AG04449 (cell line): Measurements from ENCODE around the gene KRTAP22-2.

Experiments used
- CTCF ChIA-PET: fragments of 350-600 bp; formaldehyde crosslinking; extraction: SDS; loops from one replicate; lab custom pipeline; 2021; ENCODE audit warnings: antibody characterized with exemption; lab: Yijun Ruan, JAX
- POLR2A ChIA-PET: fragments of 400-600, 350-600 bp; formaldehyde crosslinking; extraction: SDS; loops from one replicate; lab custom pipeline; 2020; ENCODE audit warnings: antibody characterized with exemption, inconsistent platforms; lab: Yijun Ruan, JAX
- DNase-seq: peaks from one replicate; pipeline ENCODE4 v3.0.0-alpha.2; 2010; ENCODE audit warnings: low read depth, low spot score
- H3K4me3 ChIP-seq: 2 replicates; pipeline ENCODE4 v1.5.1; 2011; ENCODE audit warnings: low read depth, mild to moderate bottlenecking, control low read depth, low read length
- CTCF ChIP-seq: IDR thresholded peaks from one replicate; pipeline ENCODE4 v1.5.1; 2011; ENCODE audit warnings: mild to moderate bottlenecking, moderate library complexity, low read length, control low read depth, inconsistent platforms; ENCODE audit not compliant: insufficient read depth; ENCODE audit errors: missing control alignments

KRTAP22-2 gene

GRCh38 chr21:30623362-30623761, 33.2 kb upstream of the KRTAP22-2 start:
- DNase-seq = no peak
- no peak for TF ChIP-seq CTCF

GRCh38 chr21:30620522-30620921, 30.3 kb upstream of the KRTAP22-2 start, which contains the start of gene KRTAP20-4:
Gene KRTAP20-4, plus strand, starts transcription at chr21:30620627.
- no peak for TF ChIP-seq CTCF
- no peak for DNase-seq
- H3K4me3 ChIP-seq = no peak within 1 kb of the TSS
- ChIA-PET CTCF (no interaction called here), POLR2A (no interaction called here)

More at GRCh38 chr21:30623362-30623761, 33.2 kb upstream of the KRTAP22-2 start:
- POLR2A ChIA-PET = no interaction called here
- no peak overlapping the region for H3K4me3 ChIP-seq
- CTCF ChIA-PET = interaction anchor here (0.6 kb wide), 1 partner anchor 197 kb away, joined by 3 read pairs; no protein-coding TSS in a partner anchor

- ChIA-PET CTCF (no interaction called here), POLR2A (no interaction called here)
- H3K4me3 ChIP-seq = no peak overlapping the region
- no peak for TF ChIP-seq CTCF
- DNase-seq = no peak
Observed at GRCh38 chr21:30620080-30620479, 29.9 kb upstream of the KRTAP22-2 start.

GRCh38 chr21:30616125-30616524, 25.9 kb upstream of the KRTAP22-2 start, which contains the start of gene KRTAP20-1:
Gene KRTAP20-1, plus strand, starts transcription at chr21:30616425. Its CDS starts 30 bp downstream, at chr21:30616455.
- CTCF ChIA-PET = no interaction called here
- no peak within 1 kb of the TSS for H3K4me3 ChIP-seq
- no peak for TF ChIP-seq CTCF
- POLR2A ChIA-PET = no interaction called here
- DNase-seq = no peak

GRCh38 chr21:30615199-30615598, 25.0 kb upstream of the KRTAP22-2 start:
- TF ChIP-seq CTCF = no peak
- no peak overlapping the region for H3K4me3 ChIP-seq
- CTCF ChIA-PET = no interaction called here
- DNase-seq = no peak
- POLR2A ChIA-PET = no interaction called here

GRCh38 chr21:30613836-30614235, 23.6 kb upstream of the KRTAP22-2 start, which contains the start of gene KRTAP6-1:
Gene KRTAP6-1, minus strand, starts transcription at chr21:30613930. Its CDS starts 26 bp downstream, at chr21:30613904.
- no peak for DNase-seq
- ChIA-PET CTCF (no interaction called here), POLR2A (no interaction called here)
- H3K4me3 ChIP-seq = no peak within 1 kb of the TSS
- TF ChIP-seq CTCF = no peak
